HEK293T (cell line): ENCODE data around the gene SCUBE3.

ENCODE experiments used
- CTCF ChIA-PET: fragments of 350-600 bp; formaldehyde crosslinking; extraction: SDS; loops from one replicate; lab custom pipeline; 2021; ENCODE audit warnings: antibody characterized with exemption, inconsistent platforms; lab: Yijun Ruan, JAX
- POLR2A ChIA-PET: fragments of 350-600 bp; formaldehyde crosslinking; extraction: SDS; loops from one replicate; lab custom pipeline; 2020; ENCODE audit warnings: antibody characterized with exemption, inconsistent platforms; lab: Yijun Ruan, JAX
- DNase-seq: peaks from one replicate; pipeline ENCODE4 v3.0.0; 2012; ENCODE audit warnings: mixed read lengths; ENCODE audit errors: extremely low spot score
- ARNT ChIP-seq: fragments of 450-650 bp; IDR thresholded peaks from 2 replicates; pipeline ENCODE4 v1.6.1; 2017; ENCODE audit warnings: mild to moderate bottlenecking
- BHLHE40 ChIP-seq: fragments of 450-650 bp; IDR thresholded peaks from 2 replicates; pipeline ENCODE4 v1.6.1; 2016; ENCODE audit warnings: mild to moderate bottlenecking, moderate library complexity, borderline replicate concordance
- CTBP1 ChIP-seq: fragments of 450-650 bp; IDR thresholded peaks from 2 replicates; pipeline ENCODE4 v1.6.1; 2016; ENCODE audit warnings: borderline replicate concordance
- ELF4 ChIP-seq: fragments of 450-650 bp; IDR thresholded peaks from 2 replicates; pipeline ENCODE4 v1.6.1; 2017; ENCODE audit warnings: antibody characterized with exemption
- FOXA1 ChIP-seq: fragments of 450-650 bp; IDR thresholded peaks from 2 replicates; pipeline ENCODE4 v1.6.1; 2016; ENCODE audit warnings: mild to moderate bottlenecking
- FOXK2 ChIP-seq: fragments of 450-650 bp; IDR thresholded peaks from 2 replicates; pipeline ENCODE4 v1.6.1; 2016; ENCODE audit warnings: mild to moderate bottlenecking
- FOXM1 ChIP-seq: fragments of 450-650 bp; IDR thresholded peaks from 2 replicates; pipeline ENCODE4 v1.6.1; 2017; ENCODE audit warnings: mild to moderate bottlenecking, borderline replicate concordance
- HDGF ChIP-seq: fragments of 450-650 bp; IDR thresholded peaks from 2 replicates; pipeline ENCODE4 v1.6.1; 2017; ENCODE audit warnings: antibody characterized with exemption, borderline replicate concordance
- L3MBTL2 ChIP-seq: fragments of 450-650 bp; conservative IDR thresholded peaks from 2 replicates; pipeline ENCODE4 v1.6.1; 2016; ENCODE audit warnings: mild to moderate bottlenecking
- LEF1 ChIP-seq: fragments of 450-650 bp; IDR thresholded peaks from 2 replicates; pipeline ENCODE4 v1.6.1; 2017; ENCODE audit warnings: mild to moderate bottlenecking, borderline replicate concordance
- NFRKB ChIP-seq: fragments of 450-650 bp; IDR thresholded peaks from 2 replicates; pipeline ENCODE4 v1.6.1; 2016; ENCODE audit warnings: mild to moderate bottlenecking, moderate library complexity
- SP1 ChIP-seq: fragments of 450-650 bp; IDR thresholded peaks from 2 replicates; pipeline ENCODE4 v1.6.1; 2017
- SUZ12 ChIP-seq: fragments of 450-650 bp; IDR thresholded peaks from 2 replicates; pipeline ENCODE4 v1.6.1; 2016; ENCODE audit warnings: mild to moderate bottlenecking
- TARDBP ChIP-seq: fragments of 450-650 bp; IDR thresholded peaks from 2 replicates; pipeline ENCODE4 v1.6.1; 2016
- ZNF384 ChIP-seq: fragments of 450-650 bp; IDR thresholded peaks from 2 replicates; pipeline ENCODE4 v1.6.1; 2016
- TF ChIP-seq, protein P1 (sequence below): fragments of 450-650 bp; IDR thresholded peaks from 2 replicates; pipeline ENCODE4 v1.6.1; 2016

Gene SCUBE3

DNA sequence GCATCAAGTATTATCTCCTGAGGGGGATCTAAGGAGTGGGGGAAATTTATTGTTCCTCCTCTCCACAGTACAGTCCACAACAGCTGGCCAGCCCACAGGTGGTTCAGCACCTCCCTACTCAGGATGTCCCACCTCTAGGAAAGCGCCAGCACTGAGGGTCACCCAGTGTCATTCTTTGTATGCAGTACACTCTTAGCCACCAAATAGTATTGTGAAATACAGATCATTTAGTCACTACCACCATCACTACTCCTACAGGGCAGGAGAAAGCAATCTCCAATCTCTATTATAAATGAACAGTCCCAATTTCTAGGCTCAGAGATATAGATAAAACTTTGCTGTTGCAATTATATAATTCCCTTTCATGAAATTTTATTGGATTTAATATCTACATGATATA, 39.5 kb downstream of the SCUBE3 start:
- no peak for TF ChIP-seq ELF4
- TF ChIP-seq ZNF384 = no peak
- no peak for TF ChIP-seq LEF1
- TF ChIP-seq CTBP1 = no peak
- no peak for TF ChIP-seq FOXA1
- no peak for TF ChIP-seq NFRKB
- POLR2A ChIA-PET = no interaction called here
- no peak for DNase-seq
- CTCF ChIA-PET = no interaction called here

- CTCF ChIA-PET = interaction anchor here (1.1 to 1.6 kb wide), 5 partner anchors 10 to 413 kb away, joined by 3 to 7 read pairs (median 4); no protein-coding TSS in a partner anchor
- no peak for DNase-seq
- TF ChIP-seq L3MBTL2 (no peak), SUZ12 (no peak)
- POLR2A ChIA-PET = interaction anchor here (1.1 to 1.9 kb wide), 11 partner anchors 7 to 209 kb away, joined by 3 to 8 read pairs (median 4); no protein-coding TSS in a partner anchor
Observed at GRCh38 chr6:35258336-35258735, 44.6 kb downstream of the SCUBE3 start.

DNA sequence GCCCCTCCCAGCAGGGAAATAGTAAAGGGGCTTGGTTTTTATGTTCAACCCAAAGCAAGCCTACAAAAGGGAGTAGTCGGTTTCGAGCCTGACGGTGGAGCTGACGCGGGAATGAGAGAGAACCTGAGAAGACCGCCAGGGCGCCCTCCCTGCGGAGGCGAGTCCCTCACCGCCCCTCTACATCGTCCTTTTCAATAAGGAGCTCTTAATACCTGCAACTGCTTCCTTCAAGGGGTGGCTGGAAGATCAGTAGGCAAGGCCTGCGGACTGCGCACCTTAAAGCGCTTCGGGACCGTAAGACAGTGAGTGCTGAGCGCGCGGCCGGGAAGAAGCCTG, 45.1 kb downstream of the SCUBE3 start:
- peak; percentile 69 for DNase-seq
- POLR2A ChIA-PET = interaction anchor here (0.7 to 1.9 kb wide), 20 partner anchors 8 to 370 kb away, joined by 3 to 10 read pairs (median 4); partner anchors contain the start of genes ANKS1A and SCUBE3
- CTCF ChIA-PET = interaction anchor here (0.7 to 1.6 kb wide), 7 partner anchors 10 to 413 kb away, joined by 3 to 7 read pairs (median 4); no protein-coding TSS in a partner anchor
- no peak for TF ChIP-seq CTBP1

DNA sequence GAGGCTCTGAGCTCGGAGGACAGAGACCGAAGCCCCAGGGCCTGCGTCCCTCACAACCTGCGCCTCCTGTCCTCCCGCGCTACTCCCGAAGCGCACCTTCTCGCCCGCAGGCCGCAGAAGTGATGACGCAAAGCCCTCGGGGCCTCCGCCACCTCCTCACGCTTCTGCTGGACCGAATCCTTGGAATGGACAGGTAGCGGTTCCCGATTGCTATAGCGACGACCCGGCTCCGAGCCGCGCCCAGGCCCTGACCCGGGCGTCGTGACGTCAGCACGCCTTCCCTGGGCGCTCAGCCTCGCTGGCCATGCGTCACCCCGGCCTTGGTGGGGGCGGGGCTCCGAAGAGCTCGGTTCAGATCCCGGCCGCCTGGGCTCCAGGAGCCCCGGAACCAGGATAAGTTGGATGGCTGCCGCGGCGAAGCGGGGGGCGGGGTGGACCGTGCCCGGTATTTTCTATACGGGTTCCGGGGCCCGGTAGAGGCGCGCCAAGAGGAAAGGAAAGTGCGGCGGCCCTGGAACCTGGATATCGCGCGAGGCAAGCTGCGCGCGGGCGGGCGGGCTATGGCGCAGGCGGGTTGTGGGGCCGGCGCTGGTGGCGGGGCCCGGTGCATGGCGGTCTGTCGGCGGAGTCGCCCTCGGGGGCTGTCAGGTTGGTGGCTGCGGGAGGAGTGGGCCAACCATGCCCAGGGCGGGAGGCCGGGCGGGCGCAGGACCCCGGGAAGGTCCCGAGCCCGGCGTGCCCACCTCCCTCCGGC, 45.6 kb downstream of the SCUBE3 start, which contains the start of gene ZNF76:
ZNF76 (plus strand) TSS at position 542 of the 754 bp plus-strand sequence. CDS start 21,417 bp downstream, outside the sequence.
- DNase-seq = peak; percentile 99
- TF ChIP-seq LEF1 (peak; percentile 97), ELF4 (0 out of 2 replicates have a peak, but pooled peaks have one; percentile 15), SP1 (no peak), FOXA1 (no peak), ARNT (peak; percentile 61), L3MBTL2 (peak; percentile 32), HDGF (no peak), TARDBP (peak; percentile 96), FOXM1 (no peak), NFRKB (peak; percentile 39; the same call in 1 of the 2 replicates), ZNF384 (no peak), SUZ12 (no peak), CTBP1 (no peak; the same call in 1 of the 2 replicates), BHLHE40 (no peak), FOXK2 (no peak)
- TF ChIP-seq, protein P1, sequence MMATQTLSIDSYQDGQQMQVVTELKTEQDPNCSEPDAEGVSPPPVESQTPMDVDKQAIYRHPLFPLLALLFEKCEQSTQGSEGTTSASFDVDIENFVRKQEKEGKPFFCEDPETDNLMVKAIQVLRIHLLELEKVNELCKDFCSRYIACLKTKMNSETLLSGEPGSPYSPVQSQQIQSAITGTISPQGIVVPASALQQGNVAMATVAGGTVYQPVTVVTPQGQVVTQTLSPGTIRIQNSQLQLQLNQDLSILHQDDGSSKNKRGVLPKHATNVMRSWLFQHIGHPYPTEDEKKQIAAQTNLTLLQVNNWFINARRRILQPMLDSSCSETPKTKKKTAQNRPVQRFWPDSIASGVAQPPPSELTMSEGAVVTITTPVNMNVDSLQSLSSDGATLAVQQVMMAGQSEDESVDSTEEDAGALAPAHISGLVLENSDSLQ = no peak
- ChIA-PET POLR2A (interaction anchor here (0.7 to 1.9 kb wide), 21 partner anchors 8 to 371 kb away, joined by 3 to 10 read pairs (median 4); partner anchors contain the start of genes ANKS1A and SCUBE3), CTCF (interaction anchor here (0.7 to 1.6 kb wide), 7 partner anchors 11 to 412 kb away, joined by 3 to 7 read pairs (median 4); no protein-coding TSS in a partner anchor)

DNA sequence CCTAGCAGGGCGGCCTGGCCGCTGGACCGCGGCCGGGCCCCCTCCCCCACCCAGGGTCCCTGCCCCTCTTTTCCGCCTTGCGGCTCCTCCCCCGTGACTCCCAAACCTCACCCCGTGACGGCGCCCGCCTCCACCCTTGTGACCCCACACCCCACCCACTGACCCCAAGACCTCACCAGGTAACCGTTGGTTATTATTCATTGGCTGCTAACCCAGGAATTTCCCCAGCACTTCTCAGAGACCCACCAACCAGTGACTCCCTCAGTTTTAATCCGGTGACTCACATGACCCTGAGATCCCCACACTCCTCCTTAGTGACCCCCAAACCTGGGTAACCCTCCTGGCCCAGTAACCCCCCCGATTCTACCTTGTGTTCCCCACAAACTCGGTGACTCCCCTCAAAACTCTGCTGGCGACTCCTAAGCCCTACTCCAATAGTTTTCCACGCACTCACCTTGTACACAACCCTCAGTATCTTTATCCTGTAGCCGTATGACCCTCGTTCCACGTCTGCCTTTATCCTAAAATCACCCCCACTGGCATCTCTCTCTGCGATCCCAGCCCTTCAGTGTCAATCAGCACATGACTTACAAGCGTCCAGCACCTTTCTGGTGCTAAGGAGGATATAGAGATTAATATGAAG, 46.3 kb downstream of the SCUBE3 start:
- TF ChIP-seq TARDBP (no peak), LEF1 (no peak), L3MBTL2 (no peak), BHLHE40 (no peak), NFRKB (no peak), FOXM1 (no peak), ARNT (no peak), FOXA1 (no peak), CTBP1 (no peak)
- ChIA-PET CTCF (interaction anchor here (1.1 to 1.6 kb wide), 2 partner anchors 19 to 36 kb away, joined by 3 to 7 read pairs; no protein-coding TSS in a partner anchor), POLR2A (interaction anchor here (0.8 to 1.9 kb wide), 15 partner anchors 8 to 228 kb away, joined by 3 to 10 read pairs (median 5); no protein-coding TSS in a partner anchor)
- DNase-seq = no peak

- ChIA-PET POLR2A (interaction anchor here (0.8 kb wide), 1 partner anchor 91 kb away, joined by 3 read pairs; no protein-coding TSS in a partner anchor), CTCF (no interaction called here)
- DNase-seq = no peak
- TF ChIP-seq FOXA1 (no peak), LEF1 (no peak), L3MBTL2 (no peak), TARDBP (no peak), BHLHE40 (no peak), HDGF (no peak)
- TF ChIP-seq, protein P1 = no peak
Observed at GRCh38 chr6:35260591-35261570, 47.1 kb downstream of the SCUBE3 start.
